Endothelial cell of umbilical vein (primary cell): ENCODE results near the gene LRP5. TPM values are rescaled to one million over a fixed set of nuclear protein-coding genes. Genes with fewer than 3 reads are reported as not detected.

Source experiments
- BruUV-seq: library from RNA; stranded (reverse); fragments of 400-500 nt; replicated peaks from 2 replicates; lab custom pipeline; 2021; lab: Mats Ljungman, UMichigan
- CTCF ChIA-PET: fragments of 300-600, 350-600 bp; sonication (Branson Sonifier 250); formaldehyde crosslinking; loops from one replicate; lab custom pipeline; 2021; ENCODE audit warnings: antibody characterized with exemption, inconsistent platforms; lab: Charles Lee
- POLR2A ChIA-PET: fragments of 300-600, 350-600 bp; sonication (Branson Sonifier 250); formaldehyde crosslinking; loops from one replicate; lab custom pipeline; 2021; ENCODE audit warnings: antibody characterized with exemption, inconsistent platforms; lab: Charles Lee
- DNase-seq: peaks from one replicate; pipeline ENCODE4 v3.0.0-alpha.2; 2011; ENCODE audit warnings: low read depth, low spot score
- FAIRE-seq: peaks from 2 replicates; lab custom pipeline; 2011; peaks lifted over from hg19 to GRCh38; lab: Jason Lieb, UNC
- H2AFZ ChIP-seq: 2 replicates; pipeline ENCODE4 v1.6.0; 2012; ENCODE audit warnings: low read depth, low read length, control low read depth, inconsistent platforms
- H3K27ac ChIP-seq: 2 replicates; pipeline ENCODE4 v1.5.1; 2011; ENCODE audit warnings: low read depth, mild to moderate bottlenecking, control low read depth, low read length, moderate library complexity; ENCODE audit not compliant: insufficient read depth
- H3K27me3 ChIP-seq, 2 experiments: 2 replicates each; pipeline versions ENCODE4 v1.6.0 to v1.6.1; 2011; ENCODE audit warnings: low read length in 2 of 2, mixed read lengths in 1 of 2; ENCODE audit not compliant: control insufficient read depth in 2 of 2, insufficient read depth in 2 of 2
- H3K36me3 ChIP-seq, 2 experiments: 2 replicates in 1 of 2; 3 replicates in 1 of 2; pipeline ENCODE4 v1.5.1; 2011; ENCODE audit warnings: low read length in 2 of 2, mild to moderate bottlenecking in 1 of 2, moderate library complexity in 1 of 2; ENCODE audit not compliant: control insufficient read depth in 2 of 2, insufficient read depth in 2 of 2; ENCODE audit errors: extremely low read depth in 1 of 2
- H3K4me1 ChIP-seq: 3 replicates; pipeline ENCODE4 v1.5.1; 2011; ENCODE audit warnings: mild to moderate bottlenecking, low read length; ENCODE audit not compliant: control insufficient read depth, insufficient read depth; ENCODE audit errors: extremely low read depth
- H3K4me2 ChIP-seq: 2 replicates; pipeline ENCODE4 v1.6.1; 2011; ENCODE audit warnings: low read length, control low read depth, mixed read lengths; ENCODE audit not compliant: insufficient read depth
- H3K4me3 ChIP-seq, 3 experiments: fragments of 200-600 bp in 1 of 3; sonication (generic), shearing (Covaris generic) in 1 of 3; replicated peaks in 1 of 3; 2 replicates each; pipeline ENCODE4 v1.5.1; 2011 to 2016; ENCODE audit warnings: control low read depth in 3 of 3, low read length in 3 of 3, mild to moderate bottlenecking in 2 of 3, inconsistent platforms in 1 of 3, low read depth in 1 of 3, moderate library complexity in 1 of 3; ENCODE audit not compliant: insufficient read depth in 1 of 3
- H3K79me2 ChIP-seq: 2 replicates; pipeline ENCODE4 v1.6.0; 2012; ENCODE audit warnings: low read length, inconsistent platforms; ENCODE audit not compliant: control insufficient read depth, insufficient read depth
- H3K9ac ChIP-seq: replicated peaks from 2 replicates; pipeline ENCODE3; 2011; ENCODE audit warnings: low read length, control low read depth; ENCODE audit not compliant: insufficient read depth; ENCODE audit errors: extremely low read depth
- H3K9me1 ChIP-seq: replicated peaks from 3 replicates; pipeline ENCODE4 v1.6.0; 2011; ENCODE audit warnings: mild to moderate bottlenecking, low read length; ENCODE audit not compliant: control insufficient read depth, insufficient read depth; ENCODE audit errors: extremely low read depth
- H3K9me3 ChIP-seq: replicated peaks from 2 replicates; pipeline ENCODE4 v1.5.1; 2012; ENCODE audit warnings: low read length, inconsistent platforms; ENCODE audit not compliant: control insufficient read depth, insufficient read depth
- H4K20me1 ChIP-seq: replicated peaks from 2 replicates; pipeline ENCODE3; 2011; ENCODE audit warnings: mild to moderate bottlenecking, low read length; ENCODE audit not compliant: control insufficient read depth, insufficient read depth; ENCODE audit errors: extremely low read depth
- CTCF ChIP-seq, 2 donors: IDR thresholded peaks; 1 replicate in 1 of 2; 2 replicates in 1 of 2; pipeline ENCODE4 v1.5.1; 2011; ENCODE audit warnings: low read length in 2 of 2, mild to moderate bottlenecking in 2 of 2, moderate library complexity in 2 of 2, control low read depth in 1 of 2, inconsistent platforms in 1 of 2, low read depth in 1 of 2; ENCODE audit not compliant: insufficient read depth in 1 of 2; ENCODE audit errors: extremely low read depth in 1 of 2
- EZH2 ChIP-seq: IDR thresholded peaks from 2 replicates; pipeline ENCODE4 v1.6.1; 2012; ENCODE audit warnings: borderline replicate concordance, low read depth, mild to moderate bottlenecking, moderate library complexity, low read length, inconsistent platforms; ENCODE audit not compliant: severe bottlenecking
- FOS ChIP-seq: IDR thresholded peaks from 2 replicates; pipeline ENCODE4 v1.6.1; 2011; ENCODE audit warnings: mild to moderate bottlenecking, low read length, moderate library complexity, borderline replicate concordance; ENCODE audit not compliant: insufficient read depth
- GATA2 ChIP-seq: IDR thresholded peaks from 2 replicates; pipeline ENCODE4 v1.7.0; 2011; ENCODE audit warnings: low read depth, mild to moderate bottlenecking, moderate library complexity, mixed read lengths, low read length; ENCODE audit not compliant: insufficient read length, insufficient read depth
- JUN ChIP-seq: IDR thresholded peaks from 2 replicates; pipeline ENCODE4 v1.6.1; 2011; ENCODE audit warnings: borderline replicate concordance, low read depth; ENCODE audit not compliant: insufficient read length, insufficient read depth
- MAX ChIP-seq: IDR thresholded peaks from 2 replicates; pipeline ENCODE4 v1.6.1; 2011; ENCODE audit not compliant: insufficient read depth, insufficient read length
- MYC ChIP-seq: IDR thresholded peaks from one replicate; pipeline ENCODE4 v1.6.1; 2011; ENCODE audit warnings: mild to moderate bottlenecking, low read depth, low read length
- POLR2A ChIP-seq: IDR thresholded peaks from 2 replicates; pipeline ENCODE4 v1.6.1; 2012; ENCODE audit warnings: low read depth, mild to moderate bottlenecking, control low read depth, low read length
- POLR2AphosphoS5 ChIP-seq: IDR thresholded peaks from 2 replicates; pipeline ENCODE4 v1.6.1; 2012; ENCODE audit warnings: low read depth, mild to moderate bottlenecking, control low read depth, low read length, moderate library complexity; ENCODE audit not compliant: insufficient read depth
- dilution Hi-C: fragments of 300-500 bp; cut with MboI; formaldehyde crosslinking; loops from one replicate; pipeline ENCODE4 v1.15.0; 2019; ENCODE audit warnings: low sequenced_read_pairs; ENCODE audit not compliant: extremely low pct_ligation_motif_present
- intact Hi-C: fragments of 100-400 bp; cut with micrococcal nuclease; formaldehyde crosslinking; loops from one replicate; pipeline ENCODE4 v1.10.0; 2022
- polyA plus RNA-seq, 4 experiments: library from polyadenylated mRNA; depleted of rRNA in 3 of 4; stranded (reverse) in 3 of 4; unstranded in 1 of 4; fragments of >200 nt; gene quantifications; 2 replicates each; pipeline versions ENCODE4 v1.2.1 to v1.2.3, GENCODE V29; 2011 to 2012; ENCODE audit warnings: missing spikeins in 1 of 4
- total RNA-seq: library from RNA; stranded (reverse); gene quantifications from 2 replicates; pipeline ENCODE4 v1.2.3, GENCODE V29; 2021

LRP5 gene
- total and polyA plus RNA-seq, 2 donors (not counting 3 experiments of a cell fraction or from before 2014, with no cell fraction given), result 35.1 to 51.8 TPM

GRCh38 chr11:68311160-68312116 lies 953 bp upstream of the LRP5 start:
- Histone ChIP-seq H3K9me3 (no peaks in the 10 kb centered on the region), H3K9me1 (no peaks in the 10 kb centered on the region), H3K27me3 (no peaks in the 10 kb centered on the region), H3K4me1 (peaks cover 22% of the 10 kb centered on the region), H2AFZ (no peak overlapping the region), H3K4me2 (no peak overlapping the region), H3K36me3 (no peaks in the 10 kb centered on the region), H3K4me3 (no peak overlapping the region), H4K20me1 (no peaks in the 10 kb centered on the region), H3K79me2 (peaks cover 31% of the 10 kb centered on the region), H3K27ac (no peak overlapping the region), H3K9ac (no peak overlapping the region)
- dilution Hi-C loops, result no loop called here
- DNase-seq (no peak), FAIRE-seq (no peak)
- intact Hi-C loops, result loop anchor here (5.0 kb wide), 1 partner anchor 136 kb away; no protein-coding TSS in a partner anchor
- TF ChIP-seq MAX (no peak), MYC (no peak), CTCF (IDR thresholded peaks at IDR 0.05; ENCODE audit: extremely low read depth in 1 of 2, insufficient read depth in 1 of 2, low read depth in 1 of 2, low read length in 2 of 2) (no peak), GATA2 (no peak), JUN (no peak), EZH2 (no peak), FOS (no peak), POLR2AphosphoS5 (no peak), POLR2A (no peak)
- CTCF ChIA-PET, result interaction anchor here (0.7 to 2.3 kb wide), 7 partner anchors 13 to 103 kb away, joined by 3 to 16 read pairs (median 3); no protein-coding TSS in a partner anchor
- POLR2A ChIA-PET, result no interaction called here
- no TSS peak for BruUV-seq
